MCF 10A (cell line): ENCODE results near the gene AGGF1. TPM values are rescaled to one million over a fixed set of nuclear protein-coding genes. Genes with fewer than 3 reads are reported as not detected.
"Not testable (repeated sequence)": the region's sequence is repeated elsewhere in the genome, so short reads cannot be mapped to it uniquely, and the experiment has no call there.

Experiments
- BruUV-seq: library from RNA; stranded (reverse); fragments of 400-500 nt; replicated peaks from 2 replicates; lab custom pipeline; 2021; lab: Mats Ljungman, UMichigan
- CTCF ChIA-PET: fragments of 300-600 bp; sonication (Branson Sonifier 250); formaldehyde crosslinking; extraction: SDS; loops from one replicate; lab custom pipeline; 2021; ENCODE audit warnings: antibody characterized with exemption, inconsistent platforms; lab: Yijun Ruan, JAX
- POLR2A ChIA-PET: fragments of 300-600, 350-650 bp; sonication (Branson Sonifier 250); formaldehyde crosslinking; extraction: SDS; loops from one replicate; lab custom pipeline; 2020; ENCODE audit warnings: antibody characterized with exemption, inconsistent platforms; lab: Yijun Ruan, JAX
- DNase-seq: peaks from one replicate; pipeline ENCODE4 v3.0.0-alpha.2; 2018; ENCODE audit not compliant: unreplicated experiment
- H3K27ac Mint-ChIP-seq: one replicate; pipeline ENCODE4 v1.8.0; 2022; ENCODE audit warnings: mild to moderate bottlenecking, low read depth, mixed read lengths; ENCODE audit not compliant: unreplicated experiment
- H3K27me3 Mint-ChIP-seq: one replicate; pipeline ENCODE4 v1.8.0; 2022; ENCODE audit warnings: mixed read lengths; ENCODE audit not compliant: insufficient read depth, unreplicated experiment
- H3K36me3 Mint-ChIP-seq: one replicate; pipeline ENCODE4 v1.8.0; 2022; ENCODE audit warnings: mild to moderate bottlenecking, moderate library complexity, mixed read lengths; ENCODE audit not compliant: insufficient read depth, unreplicated experiment
- H3K4me1 Mint-ChIP-seq: one replicate; pipeline ENCODE4 v1.8.0; 2022; ENCODE audit warnings: mixed read lengths; ENCODE audit not compliant: insufficient read depth, unreplicated experiment
- H3K4me3 Mint-ChIP-seq: one replicate; pipeline ENCODE4 v1.8.0; 2022; ENCODE audit warnings: mild to moderate bottlenecking, moderate library complexity, mixed read lengths; ENCODE audit not compliant: unreplicated experiment
- H3K9me3 Mint-ChIP-seq: one replicate; pipeline ENCODE4 v1.8.0; 2022; ENCODE audit warnings: mixed read lengths; ENCODE audit not compliant: unreplicated experiment
- CTCF ChIP-seq: fragments of 200-600 bp; IDR thresholded peaks from one replicate; pipeline ENCODE4 v1.8.0; 2022; ENCODE audit warnings: antibody characterized with exemption, mild to moderate bottlenecking; ENCODE audit not compliant: unreplicated experiment
- intact Hi-C: fragments of 100-400 bp; cut with micrococcal nuclease; formaldehyde crosslinking; loops from 2 replicates; pipeline ENCODE4 v1.14.1; 2022
- total RNA-seq: library from RNA; stranded (reverse); gene quantifications from 2 replicates; pipeline ENCODE4 v1.2.3, GENCODE V29; 2022

The AGGF1 gene
- total RNA-seq, 1 experiment from 2014 or later, result 19.5 TPM

- CTCF ChIA-PET, result no interaction called here
- no peak for DNase-seq
- TF ChIP-seq CTCF, result no peak
- H3K27ac Mint-ChIP-seq, result no peak overlapping the region
- H3K4me3 Mint-ChIP-seq, result no peak overlapping the region
- no peaks in the 10 kb centered on the region for H3K36me3 Mint-ChIP-seq
- no TSS peak for BruUV-seq
- H3K4me1 Mint-ChIP-seq, result peaks cover 2% of the 10 kb centered on the region
- no peaks in the 10 kb centered on the region for H3K27me3 Mint-ChIP-seq
- POLR2A ChIA-PET, result no interaction called here
- intact Hi-C loops, result no loop called here
- no peaks in the 10 kb centered on the region for H3K9me3 Mint-ChIP-seq
These were observed 35.9 kb upstream of the AGGF1 start for GRCh38 chr5:76994337-76994736.

GRCh38 chr5:76998251-76998650 is 32.0 kb upstream of the AGGF1 start:
- H3K36me3 Mint-ChIP-seq, H3K4me3 Mint-ChIP-seq, H3K9me3 Mint-ChIP-seq, H3K4me1 Mint-ChIP-seq, H3K27me3 Mint-ChIP-seq, BruUV-seq, intact Hi-C loops, DNase-seq, H3K27ac Mint-ChIP-seq: not testable (repeated sequence)
- POLR2A ChIA-PET, result interaction anchor here (1.3 kb wide), 1 partner anchor 18 kb away, joined by 3 read pairs; no protein-coding TSS in a partner anchor
- CTCF ChIA-PET, result interaction anchor here (0.6 kb wide), 1 partner anchor 106 kb away, joined by 3 read pairs; no protein-coding TSS in a partner anchor

- TF ChIP-seq CTCF, result no peak
- no peaks in the 10 kb centered on the region for H3K36me3 Mint-ChIP-seq
- no TSS peak for BruUV-seq
- H3K9me3 Mint-ChIP-seq, result no peaks in the 10 kb centered on the region
- ChIA-PET CTCF (interaction anchor here (0.8 to 1.0 kb wide), 2 partner anchors 19 to 493 kb away, joined by 3 read pairs; no protein-coding TSS in a partner anchor), POLR2A (interaction anchor here (1.3 kb wide), 1 partner anchor 17 kb away, joined by 3 read pairs; no protein-coding TSS in a partner anchor)
- intact Hi-C loops, result no loop called here
- peak; percentile 67 for DNase-seq
- H3K4me1 Mint-ChIP-seq, result peaks cover 6% of the 10 kb centered on the region
- H3K4me3 Mint-ChIP-seq, result no peak overlapping the region
- H3K27me3 Mint-ChIP-seq, result no peaks in the 10 kb centered on the region
- no peak overlapping the region for H3K27ac Mint-ChIP-seq
These were observed 30.8 kb upstream of the AGGF1 start for GRCh38 chr5:76999451-76999850.

- Mint-ChIP-seq H3K4me3 (no peak overlapping the region), H3K4me1 (peaks cover 6% of the 10 kb centered on the region), H3K36me3 (no peaks in the 10 kb centered on the region), H3K27me3 (no peaks in the 10 kb centered on the region), H3K9me3 (no peaks in the 10 kb centered on the region), H3K27ac (no peak overlapping the region)
- intact Hi-C loops, result no loop called here
- ChIA-PET CTCF (interaction anchor here (0.6 kb wide), 1 partner anchor 134 kb away, joined by 4 read pairs; no protein-coding TSS in a partner anchor), POLR2A (no interaction called here)
- no TSS peak for BruUV-seq
- TF ChIP-seq CTCF, result no peak
- DNase-seq, result no peak
These were observed 27.0 kb upstream of the AGGF1 start for GRCh38 chr5:77003246-77003645.
